Measurements from ENCODE around the gene LRRC4C.

GRCh38 chr11:40827116-40827515 lies 632.3 kb downstream of the LRRC4C start:
- TF ChIP-seq CTCF (conservative IDR thresholded peaks at IDR 0.05 in 1 of 2, IDR thresholded peaks at IDR 0.05 in 1 of 2; ENCODE audit: extremely low read depth in 1 of 2, insufficient read depth in 1 of 2, low read depth in 1 of 2, low read length in 2 of 2) (no peak), EZH2 (IDR thresholded peaks at IDR 0.05; ENCODE audit: borderline replicate concordance, low read length) (no peak)
